Astrocyte (in vitro differentiated cells and primary cell): Measurements from ENCODE around the gene LZTR1. TPM values are rescaled to one million over a fixed set of nuclear protein-coding genes. Genes with fewer than 3 reads are reported as not detected.

Experiments
- DNase-seq: peaks from one replicate; pipeline ENCODE4 v3.0.0-alpha.2; 2010; ENCODE audit warnings: low read depth
- FAIRE-seq: peaks from 2 replicates; lab custom pipeline; 2011; peaks lifted over from hg19 to GRCh38; lab: Jason Lieb, UNC
- H2AFZ ChIP-seq: 2 replicates; pipeline ENCODE4 v1.6.0; 2012; ENCODE audit warnings: low read depth, low read length, inconsistent platforms
- H3K27ac ChIP-seq: 2 replicates; pipeline ENCODE4 v1.5.1; 2011; ENCODE audit warnings: low read depth, low read length, inconsistent platforms
- H3K27me3 ChIP-seq: 2 replicates; pipeline ENCODE4 v1.6.0; 2011; ENCODE audit warnings: low read length, inconsistent platforms; ENCODE audit not compliant: insufficient read depth
- H3K36me3 ChIP-seq: 2 replicates; pipeline ENCODE4 v1.5.1; 2011; ENCODE audit warnings: low read length, inconsistent platforms; ENCODE audit not compliant: insufficient read depth
- H3K4me1 ChIP-seq: 2 replicates; pipeline ENCODE4 v1.5.1; 2011; ENCODE audit warnings: low read length, inconsistent platforms; ENCODE audit not compliant: insufficient read depth
- H3K4me2 ChIP-seq: 2 replicates; pipeline ENCODE4 v1.6.0; 2012; ENCODE audit warnings: low read length, inconsistent platforms
- H3K4me3 ChIP-seq: 2 replicates; pipeline ENCODE4 v1.5.1; 2011; ENCODE audit warnings: low read depth, mild to moderate bottlenecking, low read length, inconsistent platforms; ENCODE audit not compliant: insufficient read depth
- H3K79me2 ChIP-seq: 2 replicates; pipeline ENCODE4 v1.6.0; 2012; ENCODE audit warnings: mild to moderate bottlenecking, low read length, inconsistent platforms; ENCODE audit not compliant: insufficient read depth
- H3K9ac ChIP-seq: 2 replicates; pipeline ENCODE4 v1.6.0; 2012; ENCODE audit warnings: mild to moderate bottlenecking, low read length, inconsistent platforms
- H3K9me3 ChIP-seq: 2 replicates; pipeline ENCODE4 v1.5.1; 2012; ENCODE audit warnings: low read depth, mild to moderate bottlenecking, low read length, inconsistent platforms; ENCODE audit not compliant: insufficient read depth
- H4K20me1 ChIP-seq: 2 replicates; pipeline ENCODE4 v1.6.0; 2012; ENCODE audit warnings: low read length, inconsistent platforms; ENCODE audit not compliant: insufficient read depth
- H3K27ac Mint-ChIP-seq: one replicate; pipeline ENCODE4 v1.8.0; 2021; ENCODE audit warnings: mild to moderate bottlenecking, mixed read lengths; ENCODE audit not compliant: unreplicated experiment
- H3K27me3 Mint-ChIP-seq: one replicate; pipeline ENCODE4 v1.8.0; 2021; ENCODE audit warnings: low read depth, mixed read lengths; ENCODE audit not compliant: unreplicated experiment
- H3K36me3 Mint-ChIP-seq: one replicate; pipeline ENCODE4 v1.8.0; 2021; ENCODE audit warnings: low read depth, mixed read lengths; ENCODE audit not compliant: unreplicated experiment
- H3K4me1 Mint-ChIP-seq: one replicate; pipeline ENCODE4 v1.8.0; 2021; ENCODE audit warnings: low read depth, mixed read lengths; ENCODE audit not compliant: unreplicated experiment
- H3K4me3 Mint-ChIP-seq: one replicate; pipeline ENCODE4 v1.8.0; 2021; ENCODE audit warnings: mild to moderate bottlenecking, moderate library complexity, mixed read lengths; ENCODE audit not compliant: unreplicated experiment
- H3K9me3 Mint-ChIP-seq: one replicate; pipeline ENCODE4 v1.8.0; 2021; ENCODE audit warnings: mild to moderate bottlenecking, mixed read lengths; ENCODE audit not compliant: unreplicated experiment
- EZH2 ChIP-seq: IDR thresholded peaks from 2 replicates; pipeline ENCODE4 v1.6.1; 2012; ENCODE audit warnings: mild to moderate bottlenecking, low read length, inconsistent platforms; ENCODE audit not compliant: insufficient read depth
- total RNA-seq: library from RNA; stranded (reverse); gene quantifications from 2 replicates; pipeline ENCODE4 v1.2.1, GENCODE V29; 2021
- TF ChIP-seq, protein P1 (sequence below): IDR thresholded peaks from 2 replicates; pipeline ENCODE4 v1.5.1; 2011; ENCODE audit warnings: low read depth, mild to moderate bottlenecking, inconsistent platforms, low read length, moderate library complexity; ENCODE audit not compliant: insufficient read depth

Gene LZTR1
- total RNA-seq, 1 donor from 2014 or later, result 62.0 TPM

DNA sequence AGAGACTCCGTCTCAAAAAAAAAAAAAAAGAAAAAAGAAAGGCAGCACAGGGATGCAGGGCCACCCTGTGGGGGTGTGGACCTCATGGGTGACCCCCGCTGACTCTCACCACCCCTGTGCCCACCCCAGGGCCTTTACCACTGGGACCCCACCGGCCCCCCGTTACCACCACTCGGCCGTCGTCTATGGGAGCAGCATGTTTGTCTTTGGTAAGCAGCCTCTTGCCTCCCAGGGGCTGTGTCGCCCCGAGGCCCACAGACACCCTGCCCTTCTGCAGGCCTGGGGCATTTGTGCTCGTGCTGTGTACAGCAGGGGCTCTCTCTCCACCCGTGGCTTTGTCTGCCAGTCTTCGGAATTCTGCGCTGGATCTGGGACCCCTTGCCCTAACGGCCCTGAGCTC, 5.3 kb downstream of the LZTR1 start:
- Histone ChIP-seq H3K27me3 (no peaks in the 10 kb centered on the region), H3K4me3 (no peak overlapping the region), H3K4me2 (no peak overlapping the region), H4K20me1 (peaks cover 18% of the 10 kb centered on the region), H2AFZ (no peak overlapping the region), H3K9me3 (no peaks in the 10 kb centered on the region), H3K27ac (no peak overlapping the region), H3K36me3 (peaks cover 7% of the 10 kb centered on the region), H3K4me1 (peaks cover 14% of the 10 kb centered on the region), H3K9ac (no peak overlapping the region), H3K79me2 (peaks cover 20% of the 10 kb centered on the region)
- Mint-ChIP-seq H3K4me3 (no peak overlapping the region), H3K27me3 (no peaks in the 10 kb centered on the region), H3K36me3 (peaks cover 17% of the 10 kb centered on the region), H3K4me1 (no peaks in the 10 kb centered on the region), H3K9me3 (no peaks in the 10 kb centered on the region), H3K27ac (no peak overlapping the region)
- DNase-seq (no peak), FAIRE-seq (no peak)
- no peak for TF ChIP-seq EZH2
- TF ChIP-seq, protein P1, sequence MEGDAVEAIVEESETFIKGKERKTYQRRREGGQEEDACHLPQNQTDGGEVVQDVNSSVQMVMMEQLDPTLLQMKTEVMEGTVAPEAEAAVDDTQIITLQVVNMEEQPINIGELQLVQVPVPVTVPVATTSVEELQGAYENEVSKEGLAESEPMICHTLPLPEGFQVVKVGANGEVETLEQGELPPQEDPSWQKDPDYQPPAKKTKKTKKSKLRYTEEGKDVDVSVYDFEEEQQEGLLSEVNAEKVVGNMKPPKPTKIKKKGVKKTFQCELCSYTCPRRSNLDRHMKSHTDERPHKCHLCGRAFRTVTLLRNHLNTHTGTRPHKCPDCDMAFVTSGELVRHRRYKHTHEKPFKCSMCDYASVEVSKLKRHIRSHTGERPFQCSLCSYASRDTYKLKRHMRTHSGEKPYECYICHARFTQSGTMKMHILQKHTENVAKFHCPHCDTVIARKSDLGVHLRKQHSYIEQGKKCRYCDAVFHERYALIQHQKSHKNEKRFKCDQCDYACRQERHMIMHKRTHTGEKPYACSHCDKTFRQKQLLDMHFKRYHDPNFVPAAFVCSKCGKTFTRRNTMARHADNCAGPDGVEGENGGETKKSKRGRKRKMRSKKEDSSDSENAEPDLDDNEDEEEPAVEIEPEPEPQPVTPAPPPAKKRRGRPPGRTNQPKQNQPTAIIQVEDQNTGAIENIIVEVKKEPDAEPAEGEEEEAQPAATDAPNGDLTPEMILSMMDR, result no peak

DNA sequence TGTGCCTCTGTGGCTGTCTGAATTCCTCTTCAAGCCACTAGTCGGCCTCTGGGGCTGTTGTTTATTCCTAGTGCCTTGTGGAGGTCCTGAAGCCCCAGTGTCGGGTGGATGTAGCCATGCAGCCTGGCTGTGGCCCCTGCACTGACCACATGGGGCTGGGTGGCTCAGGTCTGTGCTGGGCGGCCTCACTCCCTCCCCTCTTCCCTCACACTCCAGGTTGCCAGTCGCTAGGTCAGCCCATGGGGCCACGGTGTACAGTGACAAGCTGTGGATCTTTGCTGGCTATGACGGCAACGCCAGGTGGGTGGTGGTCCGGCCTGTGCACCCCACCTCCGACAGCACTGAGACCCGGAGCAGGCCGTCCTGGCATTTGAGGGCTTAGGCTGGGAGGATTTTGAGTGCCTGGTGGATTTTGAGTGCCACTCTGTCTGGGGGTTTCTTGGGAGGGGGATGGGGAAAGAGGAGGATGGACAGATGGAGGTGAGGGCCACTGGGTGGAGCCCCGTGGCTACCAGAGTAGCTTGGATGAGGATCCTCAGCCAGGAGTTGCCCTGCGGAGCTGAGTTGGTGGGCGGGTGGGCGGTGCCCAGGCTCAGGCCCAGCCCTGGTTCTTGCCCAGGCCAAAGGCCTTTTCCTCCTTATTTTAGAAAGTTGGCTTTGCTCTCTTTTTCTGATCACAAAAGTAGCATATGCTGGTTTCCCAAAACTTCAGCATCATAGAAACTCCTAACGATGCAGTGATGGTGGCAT, 6.7 kb downstream of the LZTR1 start:
- H3K27ac ChIP-seq, result no peak overlapping the region
- H3K4me1 ChIP-seq, result peaks cover 6% of the 10 kb centered on the region
- no peak for DNase-seq
- TF ChIP-seq, protein P1, result no peak
- no peak for TF ChIP-seq EZH2
- H2AFZ ChIP-seq, result no peak overlapping the region
- no peaks in the 10 kb centered on the region for H3K9me3 ChIP-seq
- Mint-ChIP-seq H3K9me3 (no peaks in the 10 kb centered on the region), H3K36me3 (peaks cover 12% of the 10 kb centered on the region), H3K4me1 (no peaks in the 10 kb centered on the region), H3K27me3 (no peaks in the 10 kb centered on the region), H3K4me3 (no peak overlapping the region), H3K27ac (no peak overlapping the region)
- H3K79me2 ChIP-seq, result peaks cover 6% of the 10 kb centered on the region
- H3K36me3 ChIP-seq, result peaks cover 7% of the 10 kb centered on the region
- H4K20me1 ChIP-seq, result peaks cover 20% of the 10 kb centered on the region
- H3K27me3 ChIP-seq, result no peaks in the 10 kb centered on the region
- FAIRE-seq, result no peak
- H3K4me2 ChIP-seq, result no peak overlapping the region
- no peak overlapping the region for H3K4me3 ChIP-seq
- H3K9ac ChIP-seq, result no peak overlapping the region
